KMS-11 (cell line): ENCODE results near the gene EVA1B.

Experiments
- H2AFZ ChIP-seq: fragments of 200-600 bp; sonication (generic); 2 replicates; pipeline ENCODE4 v1.6.1; 2016; ENCODE audit warnings: antibody characterized with exemption, mixed run types, low read depth
- H3K27ac ChIP-seq: fragments of 200-600 bp; sonication (generic); 2 replicates; pipeline ENCODE4 v1.6.1; 2016; ENCODE audit warnings: mild to moderate bottlenecking, mixed run types
- H3K27me3 ChIP-seq: fragments of 200-600 bp; sonication (generic); 2 replicates; pipeline ENCODE4 v1.6.1; 2017; ENCODE audit warnings: mild to moderate bottlenecking, low read depth, mixed run types, moderate library complexity; ENCODE audit not compliant: insufficient read depth
- H3K36me3 ChIP-seq: fragments of 200-600 bp; sonication (generic); 2 replicates; pipeline ENCODE4 v1.6.1; 2017; ENCODE audit warnings: mild to moderate bottlenecking, mixed run types; ENCODE audit not compliant: insufficient read depth
- H3K4me1 ChIP-seq: fragments of 200-600 bp; sonication (generic); 2 replicates; pipeline ENCODE4 v1.6.1; 2016; ENCODE audit warnings: mild to moderate bottlenecking, low read depth, mixed run types; ENCODE audit not compliant: poor library complexity, severe bottlenecking
- H3K4me2 ChIP-seq: fragments of 200-600 bp; sonication (generic); 2 replicates; pipeline ENCODE4 v1.7.0; 2016; ENCODE audit warnings: mild to moderate bottlenecking, mixed run types
- H3K4me3 ChIP-seq: fragments of 200-600 bp; sonication (generic); IDR thresholded peaks from 2 replicates; pipeline ENCODE4 v1.6.1; 2017; ENCODE audit warnings: low read depth, low read length, mixed read lengths; ENCODE audit not compliant: insufficient read depth
- H3K79me2 ChIP-seq: fragments of 200-600 bp; sonication (generic); 2 replicates; pipeline ENCODE4 v1.6.1; 2016; ENCODE audit warnings: low read depth, mixed run types; ENCODE audit not compliant: insufficient read depth
- H3K9ac ChIP-seq: fragments of 200-600 bp; sonication (generic); 2 replicates; pipeline ENCODE4 v1.6.1; 2016; ENCODE audit warnings: mild to moderate bottlenecking, mixed run types
- H4K20me1 ChIP-seq: fragments of 200-600 bp; sonication (generic); 2 replicates; pipeline ENCODE4 v1.6.1; 2016; ENCODE audit warnings: mild to moderate bottlenecking, mixed run types; ENCODE audit not compliant: insufficient read depth
- TF ChIP-seq, protein P1 (sequence below): fragments of 200-600 bp; sonication (generic); conservative IDR thresholded peaks from 2 replicates; pipeline ENCODE4 v1.6.1; 2017; ENCODE audit warnings: low read depth, mild to moderate bottlenecking, antibody characterized with exemption, low read length, moderate library complexity, mixed read lengths

Gene EVA1B

DNA sequence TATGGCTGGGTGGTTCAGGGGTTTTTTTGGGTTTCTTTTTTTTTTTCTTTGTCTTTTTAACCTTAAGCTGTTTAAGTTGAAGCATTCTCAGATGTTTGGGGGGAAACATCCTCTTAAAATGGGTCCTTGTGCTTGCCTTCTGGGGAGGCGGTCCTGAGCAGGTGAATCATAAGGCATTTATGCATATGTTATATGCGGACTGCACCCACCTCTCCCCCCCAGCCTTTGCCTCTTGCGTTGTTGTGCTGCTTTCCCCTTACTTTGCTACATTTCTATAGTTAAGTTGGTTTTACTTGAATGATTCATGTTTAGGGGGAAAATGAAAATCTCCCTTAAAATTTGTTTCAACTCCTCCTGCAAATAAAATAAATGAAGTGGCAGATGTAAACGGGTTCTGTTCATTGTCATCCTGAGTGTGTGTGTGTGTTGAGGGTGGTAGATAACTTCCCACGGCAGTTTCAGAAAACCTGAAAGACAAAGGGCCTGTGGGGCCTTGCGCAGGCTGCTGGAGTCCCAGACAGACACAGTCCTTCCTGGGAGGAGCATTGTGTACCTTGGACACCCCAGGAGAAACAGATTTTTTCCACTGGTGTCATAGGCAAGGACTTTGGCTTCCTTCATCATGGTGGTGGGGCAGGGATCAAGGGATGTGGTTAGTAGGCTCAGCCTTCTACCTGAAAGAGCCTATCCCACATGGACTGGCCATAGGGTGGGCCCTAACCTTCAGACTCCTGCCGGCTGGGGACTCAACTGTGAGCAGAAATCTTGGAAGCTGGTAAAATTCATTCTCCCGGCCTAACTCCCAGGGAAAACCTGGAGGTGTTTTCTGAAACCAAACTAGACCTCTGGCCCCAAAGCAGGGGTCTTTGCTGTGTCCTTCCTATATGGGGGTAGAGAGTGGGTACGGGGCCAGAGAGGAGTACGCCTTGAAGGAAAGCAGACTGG, 18.2 kb downstream of the EVA1B start:
- TF ChIP-seq, protein P1, sequence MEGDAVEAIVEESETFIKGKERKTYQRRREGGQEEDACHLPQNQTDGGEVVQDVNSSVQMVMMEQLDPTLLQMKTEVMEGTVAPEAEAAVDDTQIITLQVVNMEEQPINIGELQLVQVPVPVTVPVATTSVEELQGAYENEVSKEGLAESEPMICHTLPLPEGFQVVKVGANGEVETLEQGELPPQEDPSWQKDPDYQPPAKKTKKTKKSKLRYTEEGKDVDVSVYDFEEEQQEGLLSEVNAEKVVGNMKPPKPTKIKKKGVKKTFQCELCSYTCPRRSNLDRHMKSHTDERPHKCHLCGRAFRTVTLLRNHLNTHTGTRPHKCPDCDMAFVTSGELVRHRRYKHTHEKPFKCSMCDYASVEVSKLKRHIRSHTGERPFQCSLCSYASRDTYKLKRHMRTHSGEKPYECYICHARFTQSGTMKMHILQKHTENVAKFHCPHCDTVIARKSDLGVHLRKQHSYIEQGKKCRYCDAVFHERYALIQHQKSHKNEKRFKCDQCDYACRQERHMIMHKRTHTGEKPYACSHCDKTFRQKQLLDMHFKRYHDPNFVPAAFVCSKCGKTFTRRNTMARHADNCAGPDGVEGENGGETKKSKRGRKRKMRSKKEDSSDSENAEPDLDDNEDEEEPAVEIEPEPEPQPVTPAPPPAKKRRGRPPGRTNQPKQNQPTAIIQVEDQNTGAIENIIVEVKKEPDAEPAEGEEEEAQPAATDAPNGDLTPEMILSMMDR: no peak
- Histone ChIP-seq H4K20me1 (no peaks in the 10 kb centered on the region), H3K27me3 (no peaks in the 10 kb centered on the region), H3K4me1 (peaks cover 15% of the 10 kb centered on the region), H3K79me2 (no peaks in the 10 kb centered on the region), H2AFZ (no peak overlapping the region), H3K9ac (no peak overlapping the region; the same call in 1 of the 2 replicates), H3K4me2 (peak overlapping the region; percentile 59; the same call in 1 of the 2 replicates), H3K36me3 (0 out of 2 replicates have a peak, but pooled peaks cover 3% of the 10 kb centered on the region), H3K4me3 (no peak overlapping the region), H3K27ac (no peak overlapping the region)

DNA sequence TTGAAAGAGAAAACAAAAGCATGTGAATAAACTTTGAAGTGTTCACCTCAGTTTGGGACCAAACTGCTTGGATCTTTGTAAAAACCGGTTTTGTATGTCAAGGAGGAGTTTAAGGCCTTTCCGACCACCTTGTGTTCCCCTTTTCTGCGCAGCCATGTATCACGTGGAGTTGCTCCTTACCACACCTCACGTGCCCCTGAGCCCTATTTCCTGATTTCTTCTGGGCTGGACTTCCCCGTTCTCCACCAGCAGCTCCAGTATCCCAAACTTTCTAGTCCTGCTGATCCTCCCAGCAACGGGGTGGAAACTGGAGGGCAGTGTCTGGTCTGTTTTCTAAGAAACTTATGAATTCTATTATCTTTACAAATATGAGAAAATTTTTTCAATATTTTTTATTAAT, 18.9 kb downstream of the EVA1B start:
- no peaks in the 10 kb centered on the region for H4K20me1 ChIP-seq
- H3K27me3 ChIP-seq: no peaks in the 10 kb centered on the region
- no peak overlapping the region for H3K27ac ChIP-seq
- no peak overlapping the region for H3K9ac ChIP-seq
- H3K4me2 ChIP-seq: no peak overlapping the region
- H2AFZ ChIP-seq: no peak overlapping the region
- TF ChIP-seq, protein P1: no peak
- H3K79me2 ChIP-seq: no peaks in the 10 kb centered on the region
- H3K36me3 ChIP-seq: 0 out of 2 replicates have a peak, but pooled peaks cover 3% of the 10 kb centered on the region
- no peak overlapping the region for H3K4me3 ChIP-seq
- H3K4me1 ChIP-seq: peaks cover 21% of the 10 kb centered on the region

DNA sequence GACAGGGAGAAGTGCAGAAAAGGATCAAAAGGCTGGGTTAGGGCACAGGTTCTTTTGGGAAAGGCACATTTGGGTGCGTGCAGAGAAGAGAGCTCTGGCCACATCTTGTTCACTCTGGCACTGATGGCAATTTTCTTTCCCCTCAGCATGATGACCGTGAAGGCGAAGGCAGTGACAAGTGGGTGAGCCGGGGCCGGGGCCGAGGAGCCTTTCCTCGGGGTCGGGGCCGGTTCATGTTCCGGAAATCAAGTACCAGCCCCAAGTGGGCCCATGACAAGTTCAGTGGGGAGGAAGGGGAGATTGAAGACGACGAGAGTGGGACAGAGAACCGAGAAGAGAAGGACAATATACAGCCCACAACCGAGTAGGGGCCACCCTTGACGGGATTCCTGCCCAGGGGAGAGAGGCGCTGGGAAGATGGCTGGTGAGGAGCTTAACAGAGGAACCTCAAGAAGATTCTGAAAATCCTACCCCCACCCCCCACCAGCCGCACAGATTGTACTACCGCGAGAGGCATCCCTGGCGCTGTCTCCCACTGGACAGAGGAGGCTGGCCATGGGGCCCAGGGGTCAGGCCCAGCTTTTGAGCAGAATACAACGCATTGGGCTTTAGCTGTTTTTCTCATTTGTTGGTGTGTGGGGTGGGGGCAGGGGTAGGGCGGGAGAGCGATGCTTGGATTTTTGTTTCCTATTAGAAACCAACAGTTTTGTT, 19.6 kb downstream of the EVA1B start:
- TF ChIP-seq, protein P1: no peak
- Histone ChIP-seq H3K4me1 (peaks cover 25% of the 10 kb centered on the region), H3K79me2 (no peaks in the 10 kb centered on the region), H3K4me2 (no peak overlapping the region), H4K20me1 (no peaks in the 10 kb centered on the region), H2AFZ (no peak overlapping the region), H3K27ac (no peak overlapping the region), H3K4me3 (no peak overlapping the region), H3K9ac (no peak overlapping the region), H3K36me3 (0 out of 2 replicates have a peak, but pooled peaks cover 3% of the 10 kb centered on the region), H3K27me3 (no peaks in the 10 kb centered on the region)

DNA sequence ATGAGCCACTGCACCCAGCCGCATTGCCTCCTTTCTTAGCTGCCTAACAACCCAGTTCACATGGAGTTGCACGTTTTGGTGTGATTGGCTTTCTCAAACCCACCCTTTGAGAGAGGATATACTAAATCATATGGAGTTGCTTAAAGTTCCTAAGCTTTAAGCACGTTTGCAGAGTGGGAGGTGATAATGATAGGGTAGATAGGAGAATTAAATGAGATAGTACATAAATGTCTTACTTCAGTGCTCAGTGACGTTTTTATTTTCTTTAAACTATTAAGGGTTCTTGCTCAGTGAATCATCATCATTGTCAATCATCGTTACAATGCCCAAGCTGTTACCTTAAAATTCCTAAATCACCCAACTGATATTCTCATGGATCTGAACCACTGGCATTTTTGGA, 20.2 kb downstream of the EVA1B start:
- Histone ChIP-seq H3K4me3 (no peak overlapping the region), H3K9ac (no peak overlapping the region), H3K4me2 (no peak overlapping the region), H3K79me2 (no peaks in the 10 kb centered on the region), H3K27me3 (no peaks in the 10 kb centered on the region), H3K4me1 (peaks cover 25% of the 10 kb centered on the region), H3K27ac (no peak overlapping the region), H2AFZ (no peak overlapping the region), H4K20me1 (no peaks in the 10 kb centered on the region), H3K36me3 (0 out of 2 replicates have a peak, but pooled peaks cover 3% of the 10 kb centered on the region)
- TF ChIP-seq, protein P1: no peak
